GM21515 (cell line): ENCODE data around the gene SMG1.

ENCODE experiments used
- ATAC-seq: cut with Tn5 transposase; IDR thresholded peaks from one replicate; pipeline ENCODE4 v1.9.1; 2021; ENCODE audit not compliant: unreplicated experiment

SMG1 gene

GRCh38 chr16:18853694-18854093 lies 72.5 kb downstream of the SMG1 start:
- no peak for ATAC-seq

DNA sequence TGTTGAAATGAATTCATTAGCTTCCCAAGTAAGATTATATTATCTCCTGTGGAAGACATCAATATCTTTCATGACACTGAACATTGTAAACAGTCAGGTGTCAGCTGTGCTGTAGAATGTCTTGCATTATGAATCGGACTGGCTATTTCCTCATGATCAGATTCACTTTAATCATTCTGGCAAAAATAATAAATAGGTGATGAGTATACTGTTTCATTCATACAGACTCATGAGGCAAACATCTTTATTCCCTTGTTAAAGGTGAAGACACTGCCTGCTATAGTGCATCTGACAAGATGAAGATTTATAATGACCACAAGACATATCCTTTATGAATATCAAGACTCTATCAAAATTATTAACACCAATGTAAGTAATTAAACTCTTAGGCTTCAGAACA lies 73.6 kb downstream of the SMG1 start:
- no peak for ATAC-seq

DNA sequence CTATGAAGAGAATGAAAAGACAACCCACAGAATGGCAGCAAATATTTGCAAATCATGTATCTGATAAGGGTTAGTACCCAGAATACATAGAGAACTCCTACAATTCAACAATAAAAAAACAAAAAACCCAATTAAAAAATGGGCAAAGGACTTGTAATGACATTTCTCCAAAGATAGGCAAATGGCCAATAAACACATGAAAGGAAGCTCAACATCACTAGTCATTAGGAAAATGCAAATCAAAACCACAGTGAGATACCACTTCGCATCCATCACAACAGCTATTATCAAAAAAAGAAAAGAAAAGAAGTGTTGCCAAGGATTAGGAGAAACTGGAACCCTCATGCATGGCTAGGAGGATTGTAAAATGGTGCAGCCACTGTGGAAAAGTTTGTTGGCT lies 79.8 kb downstream of the SMG1 start:
- no peak for ATAC-seq

- ATAC-seq, result no peak
Measured at GRCh38 chr16:18842565-18842964, 83.6 kb downstream of the SMG1 start.

GRCh38 chr16:18841833-18842525 lies 84.2 kb downstream of the SMG1 start:
- ATAC-seq, result no peak

DNA sequence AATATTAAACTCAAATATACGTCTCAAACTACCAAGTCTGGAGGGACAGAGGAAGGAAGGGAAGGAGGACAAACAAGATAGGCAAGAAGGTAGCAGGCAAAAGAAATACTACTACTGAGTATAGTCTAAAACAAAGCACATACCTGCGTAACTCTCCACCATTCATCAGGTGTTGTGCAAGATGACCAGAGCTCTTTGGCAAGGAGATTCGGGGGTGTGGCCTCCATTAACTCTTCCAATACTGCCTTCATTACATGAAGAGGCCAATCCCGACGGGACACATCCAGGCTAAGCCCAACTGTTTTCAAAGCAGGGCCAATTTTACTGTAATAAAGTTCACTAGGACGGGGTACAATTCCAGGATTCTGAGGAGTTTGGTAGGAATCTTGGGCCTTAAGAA lies 86.7 kb downstream of the SMG1 start:
- ATAC-seq, result no peak

- ATAC-seq, result no peak
Measured at GRCh38 chr16:18836702-18837101, 89.5 kb downstream of the SMG1 start.

DNA sequence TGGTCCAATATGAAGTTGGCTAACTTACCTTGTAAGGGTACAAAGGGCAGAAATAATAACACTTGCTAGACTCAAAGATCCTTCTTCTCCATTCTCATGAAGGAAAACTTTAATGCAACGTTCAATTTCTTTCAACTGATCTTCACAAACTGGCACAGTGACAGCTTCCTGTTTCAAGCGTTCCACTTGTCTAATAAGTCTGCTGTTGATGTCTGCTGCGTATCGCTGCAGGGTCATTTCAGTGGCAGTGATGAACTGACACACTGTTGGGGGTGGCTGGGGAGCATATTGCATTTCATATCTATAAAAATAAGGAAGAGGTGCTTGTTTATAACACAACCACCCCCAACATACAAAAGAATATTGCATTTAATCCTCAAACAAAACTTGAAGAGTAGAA lies 91.3 kb downstream of the SMG1 start:
- ATAC-seq, result no peak

DNA sequence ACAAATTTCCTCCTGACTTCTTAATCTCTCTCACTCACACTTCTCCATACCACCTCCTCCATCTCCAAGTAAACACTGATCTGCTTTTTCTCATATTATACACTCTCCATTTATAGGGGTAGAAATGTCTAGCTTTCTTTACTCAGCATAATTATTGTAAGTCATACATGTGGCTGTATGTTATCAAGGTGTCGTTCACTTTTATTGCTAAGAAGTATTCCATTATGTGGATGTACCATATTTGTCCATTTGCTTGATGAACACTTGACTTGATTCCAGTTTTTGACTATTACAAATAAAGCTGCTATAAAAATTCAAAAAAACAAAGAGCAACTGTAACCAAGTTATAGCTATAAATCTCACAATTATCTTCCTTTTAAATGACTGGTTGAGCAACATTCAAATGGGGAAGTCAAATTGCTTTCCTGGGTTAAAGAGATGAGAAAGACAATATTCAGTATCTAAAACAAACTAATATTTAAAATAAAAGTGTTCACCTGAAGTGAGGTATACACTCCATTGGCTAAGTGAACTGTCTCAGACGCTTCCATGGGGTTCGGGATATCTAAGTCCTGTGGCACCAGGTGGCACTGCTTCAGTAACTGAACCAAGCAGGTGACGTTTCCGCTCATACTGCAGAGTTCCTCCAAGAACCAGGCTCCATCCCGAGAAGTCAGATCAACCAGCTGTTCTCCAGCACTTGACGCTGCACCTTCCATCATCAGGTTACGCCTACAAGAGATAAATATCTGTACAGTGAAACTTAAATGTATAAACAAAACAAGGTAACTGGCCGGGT lies 92.3 kb downstream of the SMG1 start:
- ATAC-seq, result no peak

DNA sequence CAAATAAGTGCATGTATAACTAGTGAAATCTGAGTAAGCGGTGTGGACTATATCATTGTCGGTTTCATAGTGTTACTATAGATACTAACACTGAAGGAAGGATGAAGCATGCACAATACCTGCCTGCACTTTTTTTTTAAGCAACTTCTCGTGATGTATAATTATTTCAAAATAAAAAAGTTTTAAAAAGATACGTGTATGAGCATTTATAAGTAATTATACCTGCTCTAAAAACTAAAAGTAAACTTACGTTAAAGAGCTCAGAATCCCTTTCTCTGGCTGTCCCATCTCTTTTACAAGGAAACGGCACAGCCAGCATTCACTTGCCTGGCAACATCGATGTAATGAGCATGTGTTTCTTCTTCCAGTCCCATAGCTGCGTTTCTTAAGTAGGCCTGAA lies 93.6 kb downstream of the SMG1 start:
- ATAC-seq, result no peak

- no peak for ATAC-seq
Measured at GRCh38 chr16:18832006-18832405, 94.2 kb downstream of the SMG1 start.

DNA sequence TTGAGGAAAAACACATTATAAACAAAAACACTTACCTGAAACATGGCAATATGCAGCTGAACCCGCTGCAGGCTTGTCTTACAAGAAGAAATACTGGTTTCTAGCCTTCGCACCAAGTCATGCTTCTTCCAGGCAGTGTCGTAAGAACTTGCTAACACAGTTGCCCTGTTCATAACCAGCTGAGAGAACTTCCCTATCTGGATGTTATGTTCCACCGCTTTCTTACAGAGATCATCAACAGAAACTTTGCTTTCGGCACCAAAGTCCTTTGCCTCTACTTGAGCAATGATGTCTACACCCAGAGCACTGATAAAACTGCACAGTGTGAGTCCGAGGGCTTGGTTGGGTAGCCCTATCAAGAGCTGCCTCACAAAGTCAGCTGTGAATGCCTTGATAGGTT lies 97.0 kb downstream of the SMG1 start:
- ATAC-seq, result no peak

GRCh38 chr16:18827890-18828289 lies 98.3 kb downstream of the SMG1 start:
- ATAC-seq, result no peak

DNA sequence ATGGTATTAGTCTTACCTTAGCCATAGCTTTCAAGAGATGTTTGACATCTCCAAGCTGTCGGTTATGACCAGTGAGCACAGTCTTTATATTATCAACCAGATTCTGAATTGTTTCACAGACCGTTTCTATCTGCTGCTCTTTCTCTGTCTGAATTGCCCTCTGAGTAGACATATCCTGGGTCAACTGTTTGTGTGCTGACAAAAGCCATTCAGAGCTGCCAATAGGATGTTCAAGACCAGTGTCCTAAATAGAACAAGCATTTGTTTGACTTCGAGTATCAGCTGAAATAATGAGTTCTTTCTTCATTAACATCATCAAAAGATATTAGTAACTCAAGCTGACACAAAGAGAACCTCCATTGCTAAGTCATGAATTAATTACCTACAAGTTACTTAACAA lies 109.9 kb downstream of the SMG1 start:
- ATAC-seq, result no peak

DNA sequence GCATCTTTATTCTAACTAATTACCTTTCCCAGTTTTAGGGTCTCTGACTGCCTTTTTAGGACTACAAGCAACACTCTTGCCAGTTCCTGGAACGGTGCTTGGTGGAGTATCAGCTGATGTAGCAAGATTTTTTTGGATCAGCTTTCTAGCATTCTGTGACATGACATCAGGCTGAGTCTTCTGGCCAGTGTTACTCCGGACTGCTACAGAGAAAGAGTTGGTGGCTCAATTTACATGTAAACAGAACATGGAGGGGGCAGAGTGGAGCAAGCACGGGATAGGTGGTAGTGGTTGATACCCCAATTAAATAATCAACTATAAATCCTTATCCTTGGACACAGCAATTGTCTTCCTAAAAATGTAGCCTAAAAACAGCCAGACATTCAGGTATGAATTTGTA lies 114.3 kb downstream of the SMG1 start:
- no peak for ATAC-seq

DNA sequence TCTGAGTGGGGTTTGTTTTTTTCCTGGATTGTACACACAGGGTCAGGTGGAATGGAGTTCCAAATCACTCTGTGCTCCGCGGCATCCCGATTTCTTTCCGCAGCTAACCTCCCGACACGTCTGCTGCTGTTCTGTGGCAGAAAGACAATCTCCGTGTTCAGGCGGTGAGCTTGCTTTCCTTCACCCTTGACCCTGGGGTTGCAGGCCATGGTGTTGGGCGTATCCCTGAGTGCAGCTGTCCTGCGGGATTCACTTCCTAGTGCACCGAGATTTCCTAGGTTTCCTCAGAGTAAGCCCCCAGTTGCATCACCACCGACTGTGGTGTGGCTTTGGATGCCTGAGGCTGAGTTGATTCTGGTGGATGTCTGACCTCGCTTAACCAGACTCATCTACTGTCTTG lies 117.0 kb downstream of the SMG1 start:
- ATAC-seq, result no peak

DNA sequence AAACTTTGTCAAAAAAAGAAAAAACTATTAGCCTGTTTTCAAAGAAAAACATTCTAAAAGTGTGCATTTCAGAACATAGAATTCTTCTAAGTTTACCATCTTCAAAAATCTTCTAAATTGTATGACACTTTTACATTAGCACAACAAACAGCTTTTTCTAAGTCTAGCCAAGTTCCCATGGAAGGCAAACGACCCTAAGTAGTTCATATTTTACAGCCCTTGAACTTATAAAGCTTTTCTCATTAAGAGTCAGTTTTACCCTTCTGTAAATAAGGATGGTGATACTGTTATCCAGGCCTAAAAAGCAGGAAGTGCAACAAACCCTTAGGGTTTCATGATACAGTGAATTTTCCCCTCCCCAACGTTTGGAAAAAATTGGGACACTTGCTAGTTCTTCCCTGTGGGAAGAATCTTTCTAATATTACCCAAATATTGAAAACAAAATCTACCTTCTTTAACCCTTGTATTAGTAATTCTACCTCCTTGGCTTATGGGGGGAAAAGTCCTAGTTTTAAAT lies 120.9 kb downstream of the SMG1 start:
- ATAC-seq, result no peak

GRCh38 chr16:18804540-18804939 lies 121.7 kb downstream of the SMG1 start:
- no peak for ATAC-seq

DNA sequence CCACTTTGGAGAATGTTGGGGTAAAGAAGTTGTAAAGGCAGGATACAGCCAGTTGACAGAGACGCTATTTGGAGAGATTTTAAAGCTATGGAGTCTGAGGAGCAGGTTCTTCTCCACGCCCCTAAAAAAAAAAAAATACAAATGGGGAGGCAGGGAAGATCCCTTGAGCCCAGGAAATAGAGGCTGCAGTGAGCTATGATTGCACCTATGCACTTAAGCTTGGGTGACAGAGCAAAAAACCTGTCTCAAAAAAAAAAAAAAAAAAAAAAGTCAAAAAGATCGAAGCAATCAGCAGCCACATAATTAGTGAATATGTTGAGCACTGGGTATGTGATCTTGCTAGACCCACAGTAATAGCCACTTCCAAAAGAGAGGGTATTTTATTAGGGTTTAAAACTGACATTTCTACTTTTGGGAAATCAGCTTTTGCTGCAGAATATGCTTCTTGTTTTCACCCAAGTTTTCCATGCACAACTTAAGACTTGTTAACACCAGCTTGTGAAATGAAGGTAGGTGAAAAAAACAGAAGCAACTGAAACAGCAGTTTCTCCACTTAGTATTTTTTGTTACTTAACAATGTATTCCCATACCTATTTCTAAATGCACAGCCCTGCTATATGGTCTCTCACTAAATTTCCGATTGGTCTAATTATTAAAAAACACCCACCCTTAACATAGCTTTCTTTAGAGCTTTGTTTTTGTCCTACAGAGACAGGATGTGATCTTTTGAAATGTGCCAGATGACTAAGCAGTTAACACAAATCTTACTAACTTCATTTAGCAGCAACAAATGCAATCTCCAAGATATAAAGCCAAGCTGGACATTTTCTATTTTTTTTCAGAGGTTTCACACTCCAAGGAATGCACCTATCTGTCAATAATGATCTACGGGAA lies 122.4 kb downstream of the SMG1 start:
- no peak for ATAC-seq

- no peak for ATAC-seq
Measured at GRCh38 chr16:18802767-18803343, 123.4 kb downstream of the SMG1 start.
